ENCODE measurements around the gene JDP2.
"Not testable (repeated sequence)": the region's sequence is repeated elsewhere in the genome, so short reads cannot be mapped to it uniquely, and the experiment has no call there.

DNA sequence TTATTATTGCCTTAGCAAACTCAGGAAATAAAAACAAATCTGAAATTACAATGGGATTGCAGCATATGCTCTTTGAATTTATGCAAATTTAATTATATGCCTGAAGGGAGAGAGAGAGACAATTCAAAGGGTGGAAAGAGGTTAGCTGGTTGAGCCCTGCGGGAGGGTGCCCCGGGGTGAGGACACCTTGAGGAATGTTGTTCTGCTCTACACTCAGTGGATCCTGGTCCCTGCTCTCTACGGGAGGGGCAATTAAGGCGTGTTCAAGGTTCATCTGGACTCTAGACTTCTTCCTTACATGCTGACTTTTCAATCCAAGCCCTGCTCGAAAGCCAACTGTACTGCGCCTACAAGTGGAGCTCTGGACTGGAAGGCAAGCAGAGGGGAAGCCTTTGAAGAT, 46.3 kb downstream of the JDP2 start:
- TF ChIP-seq POLR2A (IDR thresholded peaks at IDR 0.05; ENCODE audit: low read length); GATA1 (IDR thresholded peaks at IDR 0.05; ENCODE audit: low read depth, low read length): not testable (repeated sequence)

Measured in erythroblast (primary cell).